Erythroblast (primary cell): ENCODE measurements around the gene TLCD4.
"Not testable (repeated sequence)": the region's sequence is repeated elsewhere in the genome, so short reads cannot be mapped to it uniquely, and the experiment has no call there.

Source experiments
- DNase-seq, 2 experiments: peaks; one replicate each; lab custom pipeline; 2025; lab: John Stamatoyannopoulos, UW
- GATA1 ChIP-seq: IDR thresholded peaks from 2 replicates; pipeline ENCODE4 v1.6.1; 2011; ENCODE audit warnings: low read depth, mild to moderate bottlenecking, control low read depth, low read length, moderate library complexity
- POLR2A ChIP-seq: IDR thresholded peaks from 2 replicates; pipeline ENCODE4 v1.6.1; 2011; ENCODE audit warnings: mild to moderate bottlenecking, low read length

Gene TLCD4

DNA sequence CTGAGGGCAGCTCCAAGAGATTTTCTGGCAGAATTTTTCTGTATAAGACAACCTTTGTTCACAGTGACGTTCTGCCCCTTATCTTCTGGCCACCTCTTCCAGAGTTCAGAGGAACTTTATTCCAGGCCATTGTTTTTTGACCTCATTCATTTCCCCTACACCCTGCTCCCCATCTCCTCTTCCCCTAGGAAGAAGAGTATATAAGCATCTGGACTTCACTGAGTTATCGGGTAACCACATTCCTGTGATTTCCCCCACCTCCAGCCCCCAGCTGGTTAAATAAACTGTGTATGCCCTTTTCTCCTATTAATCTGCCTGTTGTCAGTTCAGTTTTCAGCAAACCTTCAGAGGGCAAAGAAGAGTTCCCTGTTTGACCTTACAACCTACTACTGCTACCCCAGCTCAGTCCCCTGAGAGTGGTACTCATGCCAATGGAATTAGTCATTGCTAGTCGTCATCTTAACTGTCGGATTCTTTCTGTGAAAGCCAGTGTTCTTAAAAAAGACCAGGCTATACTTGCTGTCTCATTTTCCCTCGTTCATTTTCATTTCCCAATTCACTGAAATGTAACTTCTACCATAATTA is 30.1 kb upstream of the TLCD4 start:
- DNase-seq = peak; percentile 53 to 68
- TF ChIP-seq POLR2A (no peak), GATA1 (no peak)

- TF ChIP-seq POLR2A = peak; percentile 80
- no peak for TF ChIP-seq GATA1
- peak; percentile 64 to 72 for DNase-seq
These were observed 28.9 kb upstream of the TLCD4 start for GRCh38 chr1:95088303-95088702.

GRCh38 chr1:95089650-95090287 is 27.4 kb upstream of the TLCD4 start:
- DNase-seq = peak; percentile 55 to 69
- TF ChIP-seq POLR2A (peak; percentile 36), GATA1 (no peak)

- not testable (repeated sequence) for DNase-seq
These were observed 25.9 kb upstream of the TLCD4 start for GRCh38 chr1:95091290-95091689.

DNA sequence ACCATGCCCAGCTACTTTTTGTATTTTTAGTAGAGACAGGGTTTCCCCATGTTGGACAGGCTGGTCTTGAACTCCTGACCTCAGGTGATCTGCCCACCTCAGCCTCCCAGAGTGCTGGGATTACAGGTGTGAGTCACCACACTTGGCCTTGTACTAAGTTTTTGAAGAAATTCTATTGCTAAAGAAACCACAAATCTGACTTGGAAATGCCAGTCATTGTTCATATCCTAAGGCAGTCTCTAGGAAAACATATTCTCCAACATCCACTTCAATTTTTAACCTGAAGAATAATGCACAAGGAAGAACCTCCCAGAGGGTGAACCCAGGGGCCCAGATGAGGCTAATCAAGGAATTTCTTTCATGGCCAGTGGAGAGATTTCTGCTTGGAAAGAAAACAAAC is 24.3 kb upstream of the TLCD4 start:
- TF ChIP-seq POLR2A = peak; percentile 24
- not testable (repeated sequence) for DNase-seq

GRCh38 chr1:95093296-95093695 is 23.9 kb upstream of the TLCD4 start:
- TF ChIP-seq POLR2A (no peak), GATA1 (no peak)
- DNase-seq = peak; percentile 26 to 63

DNA sequence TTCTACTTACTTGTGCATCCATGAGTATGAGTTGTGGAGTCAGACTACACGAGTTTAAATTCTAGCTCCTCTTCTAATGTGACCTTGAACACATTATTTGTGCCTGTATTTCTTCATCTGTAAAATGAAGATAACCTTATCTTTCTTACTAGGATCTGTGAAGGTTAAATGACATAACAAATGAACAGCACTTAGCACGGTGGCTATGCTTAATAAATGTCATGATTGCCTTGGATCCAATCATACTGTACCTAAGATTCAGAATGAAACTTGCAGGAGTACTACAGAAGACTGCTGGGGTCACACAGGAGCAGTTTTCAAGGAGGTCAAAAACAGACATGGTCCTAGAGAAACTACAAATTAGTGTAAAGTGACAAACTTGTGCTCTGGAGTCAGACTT is 22.2 kb upstream of the TLCD4 start:
- TF ChIP-seq GATA1 (no peak), POLR2A (no peak)
- peak; percentile 67 to 91 for DNase-seq

GRCh38 chr1:95095833-95096217 is 21.3 kb upstream of the TLCD4 start:
- TF ChIP-seq GATA1 (no peak), POLR2A (no peak)
- peak in 1 of 2 experiments; percentile 34 for DNase-seq

GRCh38 chr1:95096218-95096841 is 20.8 kb upstream of the TLCD4 start:
- TF ChIP-seq GATA1 = no peak
- no peak for TF ChIP-seq POLR2A
- DNase-seq = no peak

GRCh38 chr1:95097426-95097825 is 19.7 kb upstream of the TLCD4 start:
- TF ChIP-seq POLR2A = no peak
- TF ChIP-seq GATA1 = no peak
- no peak for DNase-seq

GRCh38 chr1:95098196-95098595 is 19.0 kb upstream of the TLCD4 start:
- DNase-seq = no peak
- no peak for TF ChIP-seq POLR2A
- no peak for TF ChIP-seq GATA1

DNA sequence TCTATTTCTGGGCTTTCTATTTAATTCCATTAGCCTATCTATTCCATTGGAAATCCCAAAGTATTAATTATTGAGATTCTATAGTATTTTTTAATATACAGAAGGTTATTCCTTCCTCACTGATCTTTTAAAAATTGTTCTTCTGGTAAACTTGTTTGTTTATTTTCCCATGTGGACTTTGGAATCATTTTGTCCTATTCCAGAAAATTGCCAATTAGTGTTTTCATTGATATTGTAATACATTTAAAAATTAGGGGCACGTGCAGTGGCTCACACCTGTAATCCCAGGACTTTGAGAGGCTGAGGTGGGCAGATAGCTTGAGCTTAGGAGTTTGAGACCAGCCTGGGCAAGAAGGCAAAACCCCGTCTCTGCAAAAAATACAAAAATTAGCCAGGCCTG is 8.4 kb upstream of the TLCD4 start:
- no peak for DNase-seq
- no peak for TF ChIP-seq GATA1
- TF ChIP-seq POLR2A = no peak

- TF ChIP-seq POLR2A (no peak), GATA1 (no peak)
These were observed 6.1 kb upstream of the TLCD4 start for GRCh38 chr1:95111014-95111413.

DNA sequence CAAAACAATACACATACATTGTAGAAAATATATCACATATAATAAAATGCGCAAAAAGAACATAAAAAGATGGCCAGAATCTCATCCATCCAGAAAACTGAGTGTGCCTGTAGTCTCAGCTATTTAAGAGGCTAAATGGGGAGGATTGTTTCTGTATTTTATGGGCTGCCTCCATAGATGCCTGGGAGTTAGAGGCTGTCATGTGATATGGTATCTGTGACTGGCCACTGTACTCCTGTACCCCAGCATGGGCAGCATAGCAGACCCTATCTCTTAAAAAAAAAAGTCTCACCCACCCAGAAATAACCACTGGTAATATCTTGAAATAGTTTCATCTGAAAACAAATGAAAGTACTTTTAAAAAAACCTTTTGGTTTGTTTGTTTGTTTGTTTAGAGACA is 3.5 kb upstream of the TLCD4 start:
- peak; percentile 49 to 63 for DNase-seq
- TF ChIP-seq GATA1 (no peak), POLR2A (no peak)

More at GRCh38 chr1:95111014-95111413, 6.1 kb upstream of the TLCD4 start:
- DNase-seq = peak; percentile 64 to 90
